GM23338 (cell line): ENCODE results near the gene INO80. TPM values are rescaled to one million over a fixed set of nuclear protein-coding genes. Genes with fewer than 3 reads are reported as not detected.

Source experiments
- ATAC-seq: fragments of 200-7000 bp; cut with Tn5 transposase; 3 replicates; pipeline ENCODE4 v1.9.1; 2020
- DNase-seq: peaks from one replicate; pipeline ENCODE4 v3.0.0-alpha.2; 2015; ENCODE audit warnings: low spot score
- H2AFZ ChIP-seq: fragments of 200-600 bp; sonication (generic); 2 replicates; pipeline ENCODE4 v1.8.0; 2016; ENCODE audit warnings: antibody characterized with exemption, mild to moderate bottlenecking, moderate library complexity
- H3F3A ChIP-seq: fragments of 200-600 bp; sonication (generic); replicated peaks from 2 replicates; pipeline ENCODE4 v1.8.0; 2017; ENCODE audit warnings: antibody characterized with exemption, mixed run types, low read depth
- H3K27ac ChIP-seq: fragments of 200-600 bp; sonication (generic); 2 replicates; pipeline ENCODE4 v1.6.1; 2016; ENCODE audit warnings: low read depth
- H3K27me3 ChIP-seq: fragments of 200-600 bp; sonication (generic); 2 replicates; pipeline ENCODE4 v1.8.0; 2016; ENCODE audit warnings: mild to moderate bottlenecking, mixed run types, moderate library complexity; ENCODE audit not compliant: insufficient read depth
- H3K36me3 ChIP-seq: fragments of 200-600 bp; sonication (generic); 2 replicates; pipeline ENCODE4 v1.8.0; 2016; ENCODE audit warnings: mild to moderate bottlenecking; ENCODE audit not compliant: insufficient read depth
- H3K4me1 ChIP-seq: fragments of 200-600 bp; sonication (generic); 2 replicates; pipeline ENCODE4 v1.8.0; 2016; ENCODE audit warnings: mild to moderate bottlenecking, moderate library complexity; ENCODE audit not compliant: insufficient read depth
- H3K4me2 ChIP-seq: fragments of 200-600 bp; sonication (generic); 2 replicates; pipeline ENCODE4 v1.7.1; 2017; ENCODE audit warnings: mixed run types
- H3K4me3 ChIP-seq: fragments of 200-600 bp; sonication (generic); 2 replicates; pipeline ENCODE4 v1.6.1; 2016; ENCODE audit warnings: mixed run types
- H3K79me2 ChIP-seq: fragments of 200-600 bp; sonication (generic); replicated peaks from 2 replicates; pipeline ENCODE4 v1.8.0; 2017; ENCODE audit warnings: mild to moderate bottlenecking; ENCODE audit not compliant: insufficient read depth
- H3K9me2 ChIP-seq: fragments of 200-600 bp; sonication (generic); 2 replicates; pipeline ENCODE4 v1.8.0; 2017; ENCODE audit not compliant: insufficient read depth
- H4K20me1 ChIP-seq: fragments of 200-600 bp; sonication (generic); replicated peaks from 2 replicates; pipeline ENCODE4 v1.8.0; 2017; ENCODE audit warnings: mild to moderate bottlenecking; ENCODE audit not compliant: insufficient read depth
- H3K27ac Mint-ChIP-seq: 2 replicates; pipeline ENCODE4 v1.8.0; 2020; ENCODE audit warnings: inconsistent platforms, mild to moderate bottlenecking, moderate library complexity, mixed read lengths
- H3K27me3 Mint-ChIP-seq: 3 replicates; pipeline ENCODE4 v1.8.0; 2022; ENCODE audit warnings: low read depth, mild to moderate bottlenecking, moderate library complexity, mixed read lengths, inconsistent platforms; ENCODE audit not compliant: insufficient read depth, poor library complexity
- H3K36me3 Mint-ChIP-seq: 3 replicates; pipeline ENCODE4 v1.8.0; 2021; ENCODE audit warnings: low read depth, mild to moderate bottlenecking, inconsistent platforms, moderate library complexity, mixed read lengths
- H3K4me1 Mint-ChIP-seq: 3 replicates; pipeline ENCODE4 v1.8.0; 2020; ENCODE audit warnings: mild to moderate bottlenecking, inconsistent platforms, mixed read lengths
- H3K4me3 Mint-ChIP-seq: 3 replicates; pipeline ENCODE4 v1.8.0; 2021; ENCODE audit warnings: moderate library complexity, mild to moderate bottlenecking, inconsistent platforms, mixed read lengths
- H3K9me3 Mint-ChIP-seq: 3 replicates; pipeline ENCODE4 v1.8.0; 2020; ENCODE audit warnings: moderate library complexity, mild to moderate bottlenecking, inconsistent platforms, mixed read lengths
- CREB1 ChIP-seq: fragments of 250-450 bp; sonication (Bioruptor Pico); IDR thresholded peaks from 2 replicates; pipeline ENCODE4 v1.5.0; 2020; ENCODE audit warnings: low read depth, mild to moderate bottlenecking, moderate library complexity
- CTCF ChIP-seq, 2 experiments: fragments of 200-600 bp in 1 of 2; sonication (generic) in 1 of 2; conservative IDR thresholded peaks; 2 replicates each; pipeline versions ENCODE4 v1.5.1 to v1.6.1; 2016 to 2017; ENCODE audit warnings: antibody characterized with exemption in 2 of 2, low read depth in 2 of 2, mild to moderate bottlenecking in 2 of 2, moderate library complexity in 1 of 2
- ETS1 ChIP-seq: IDR thresholded peaks from 2 replicates; pipeline ENCODE4 v1.6.1; 2016; ENCODE audit warnings: antibody characterized with exemption
- EZH2 ChIP-seq: fragments of 200-600 bp; sonication (generic); IDR thresholded peaks from one replicate; pipeline ENCODE4 v1.8.0; 2017; ENCODE audit warnings: antibody characterized with exemption, mild to moderate bottlenecking, low read depth; ENCODE audit not compliant: unreplicated experiment
- NANOG ChIP-seq: IDR thresholded peaks from 2 replicates; pipeline ENCODE4 v1.6.1; 2016; ENCODE audit warnings: antibody characterized with exemption, borderline replicate concordance
- POLR2AphosphoS5 ChIP-seq: IDR thresholded peaks from 2 replicates; pipeline ENCODE4 v1.6.1; 2016; ENCODE audit warnings: antibody characterized with exemption, low read depth
- STAT1 ChIP-seq: IDR thresholded peaks from one replicate; pipeline ENCODE4 v1.6.1; 2016; ENCODE audit warnings: antibody characterized with exemption; ENCODE audit not compliant: unreplicated experiment
- ZNF114 ChIP-seq: fragments of 250-450 bp; sonication (Bioruptor Pico); IDR thresholded peaks from 2 replicates; pipeline ENCODE4 v1.5.0; 2020; ENCODE audit warnings: mild to moderate bottlenecking, moderate library complexity
- ZNF331 ChIP-seq: fragments of 250-450 bp; sonication (Bioruptor Pico); IDR thresholded peaks from 2 replicates; pipeline ENCODE4 v1.5.0; 2020; ENCODE audit warnings: low read depth, mild to moderate bottlenecking, moderate library complexity
- ZNF462 ChIP-seq: fragments of 250-450 bp; sonication (Bioruptor Pico); IDR thresholded peaks from 2 replicates; pipeline ENCODE4 v1.5.0; 2020; ENCODE audit warnings: mild to moderate bottlenecking, moderate library complexity
- polyA plus RNA-seq: library from polyadenylated mRNA; unstranded; fragments of >200 nt; fragmentation: Nextera tagmentation; extraction: Ambion mirVana; gene quantifications from 2 replicates; pipeline ENCODE4 v1.2.1, GENCODE V29; 2016
- total RNA-seq: library from RNA; depleted of rRNA; stranded (reverse); fragments of >200 nt; shearing (Covaris generic); gene quantifications from 2 replicates; pipeline ENCODE4 v1.2.3, GENCODE V29; 2014

INO80 gene
- total and polyA plus RNA-seq, 2 experiments from 2014 or later, result 6.5 to 24.9 TPM

GRCh38 chr15:40956541-40956982, 159.5 kb downstream of the INO80 start:
- H3K4me3 ChIP-seq, result no peak overlapping the region
- ATAC-seq (no peak), DNase-seq (no peak)
- no peaks in the 10 kb centered on the region for H3K27me3 ChIP-seq
- H4K20me1 ChIP-seq, result no peaks in the 10 kb centered on the region; the same call in 1 of the 2 replicates
- peaks cover 32% of the 10 kb centered on the region for H3K4me1 ChIP-seq
- Mint-ChIP-seq H3K4me1 (peaks cover 62% of the 10 kb centered on the region), H3K36me3 (peaks cover 48% of the 10 kb centered on the region), H3K27me3 (peaks cover 52% of the 10 kb centered on the region), H3K4me3 (peak overlapping the region; percentile 94), H3K9me3 (no peaks in the 10 kb centered on the region; the same call in none of the 3 replicates), H3K27ac (0 out of 2 replicates have a peak overlapping the region, but pooled peaks have one; percentile 7)
- peak overlapping the region; percentile 55; the same call in 1 of the 2 replicates for H3K27ac ChIP-seq
- no peaks in the 10 kb centered on the region for H3K9me2 ChIP-seq
- TF ChIP-seq ZNF114, result no peak
- TF ChIP-seq CTCF (conservative IDR thresholded peaks at IDR 0.05; ENCODE audit: low read depth in 2 of 2), result no peak
- no peak for TF ChIP-seq EZH2
- no peak for TF ChIP-seq STAT1
- no peak for TF ChIP-seq CREB1 (CRISPR knock-in tag)
- no peak for TF ChIP-seq ETS1
- no peak; the same call in 1 of the 2 replicates for TF ChIP-seq POLR2AphosphoS5
- TF ChIP-seq ZNF331 (CRISPR knock-in tag), result no peak
- TF ChIP-seq NANOG, result no peak
- TF ChIP-seq ZNF462, result no peak
- H3K79me2 ChIP-seq, result peaks cover 31% of the 10 kb centered on the region
- no peak overlapping the region for H2AFZ ChIP-seq
- H3K4me2 ChIP-seq, result no peak overlapping the region; the same call in 1 of the 2 replicates
- H3K36me3 ChIP-seq, result peaks cover 7% of the 10 kb centered on the region
- H3F3A ChIP-seq, result peaks cover 34% of the 10 kb centered on the region
